HEK293 (cell line): ENCODE data around the gene SLC2A2.

Experiments
- CTCF ChIA-PET: fragments of 350-600 bp; formaldehyde crosslinking; extraction: SDS; loops from one replicate; lab custom pipeline; 2021; ENCODE audit warnings: antibody characterized with exemption; lab: Yijun Ruan, JAX
- POLR2A ChIA-PET: fragments of 300-600 bp; formaldehyde crosslinking; extraction: SDS; loops from one replicate; lab custom pipeline; 2020; ENCODE audit warnings: antibody characterized with exemption, inconsistent platforms; lab: Yijun Ruan, JAX
- H3K27ac ChIP-seq: fragments of 200-500 bp; sonication (Bioruptor generic); 2 replicates; pipeline ENCODE4 v1.5.1; 2014; ENCODE audit warnings: low read depth, low read length, control low read depth, inconsistent platforms; ENCODE audit errors: extremely low read depth
- H3K36me3 ChIP-seq, 2 experiments: fragments of 200-500 bp in 1 of 2; sonication (Bioruptor generic) in 1 of 2; 1 replicate in 1 of 2; 2 replicates in 1 of 2; pipeline ENCODE4 v1.5.1; 2014 to 2017; ENCODE audit warnings: inconsistent platforms in 2 of 2, low read length in 2 of 2; ENCODE audit not compliant: control insufficient read depth in 2 of 2, insufficient read depth in 1 of 2
- H3K4me1 ChIP-seq: fragments of 200-500 bp; sonication (Bioruptor generic); 2 replicates; pipeline ENCODE4 v1.5.1; 2014; ENCODE audit warnings: mild to moderate bottlenecking, low read length, inconsistent platforms; ENCODE audit not compliant: control insufficient read depth, insufficient read depth
- H3K4me3 ChIP-seq: 2 replicates; pipeline ENCODE4 v1.5.1; 2011; ENCODE audit warnings: low read depth, mild to moderate bottlenecking, control low read depth, low read length, moderate library complexity
- H3K9me3 ChIP-seq: fragments of 200-500 bp; sonication (Bioruptor generic); 2 replicates; pipeline ENCODE4 v1.5.1; 2014; ENCODE audit warnings: low read depth, low read length, inconsistent platforms; ENCODE audit not compliant: control insufficient read depth, insufficient read depth
- GLI4 ChIP-seq: fragments of 450-650 bp; formaldehyde crosslinking; IDR thresholded peaks from 2 replicates; pipeline ENCODE4 v1.5.1; 2016; ENCODE audit warnings: missing biosample characterization, missing genetic modification characterization
- KLF17 ChIP-seq: fragments of 450-650 bp; formaldehyde crosslinking; IDR thresholded peaks from 2 replicates; pipeline ENCODE4 v1.5.1; 2016; ENCODE audit warnings: missing biosample characterization, missing genetic modification characterization
- KLF8 ChIP-seq: fragments of 450-650 bp; formaldehyde crosslinking; IDR thresholded peaks from 2 replicates; pipeline ENCODE4 v1.5.1; 2016; ENCODE audit warnings: missing biosample characterization, missing genetic modification characterization
- PBX3 ChIP-seq: sonication (generic); formaldehyde crosslinking; IDR thresholded peaks from 2 replicates; pipeline ENCODE4 v1.8.1; 2022; ENCODE audit warnings: mild to moderate bottlenecking, moderate library complexity, missing genetic modification reagents
- REPIN1 ChIP-seq: fragments of 450-650 bp; formaldehyde crosslinking; IDR thresholded peaks from 2 replicates; pipeline ENCODE4 v1.5.1; 2017; ENCODE audit warnings: missing biosample characterization, missing genetic modification characterization, low read depth
- TSHZ1 ChIP-seq: fragments of 450-650 bp; formaldehyde crosslinking; IDR thresholded peaks from 2 replicates; pipeline ENCODE4 v1.5.1; 2016; ENCODE audit warnings: missing biosample characterization, missing genetic modification characterization, borderline replicate concordance
- ZIC2 ChIP-seq: fragments of 450-650 bp; formaldehyde crosslinking; IDR thresholded peaks from 2 replicates; pipeline ENCODE4 v1.5.1; 2016; ENCODE audit warnings: missing biosample characterization, missing genetic modification characterization
- ZNF23 ChIP-seq: fragments of 450-650 bp; formaldehyde crosslinking; IDR thresholded peaks from 2 replicates; pipeline ENCODE4 v1.5.1; 2016; ENCODE audit warnings: missing biosample characterization, missing genetic modification characterization, borderline replicate concordance
- ZNF24 ChIP-seq: fragments of 450-650 bp; formaldehyde crosslinking; IDR thresholded peaks from 2 replicates; pipeline ENCODE4 v1.5.1; 2016; ENCODE audit warnings: missing biosample characterization, missing genetic modification characterization
- ZNF423 ChIP-seq: fragments of 450-650 bp; formaldehyde crosslinking; IDR thresholded peaks from 2 replicates; pipeline ENCODE4 v1.5.1; 2016; ENCODE audit warnings: missing biosample characterization, missing genetic modification characterization
- ZNF433 ChIP-seq: fragments of 450-650 bp; formaldehyde crosslinking; IDR thresholded peaks from 2 replicates; pipeline ENCODE4 v1.5.1; 2016; ENCODE audit warnings: missing biosample characterization, missing genetic modification characterization, low read depth
- ZNF488 ChIP-seq: fragments of 450-650 bp; formaldehyde crosslinking; IDR thresholded peaks from 2 replicates; pipeline ENCODE4 v1.5.1; 2016; ENCODE audit warnings: missing biosample characterization, missing genetic modification characterization
- ZNF529 ChIP-seq: fragments of 450-650 bp; formaldehyde crosslinking; IDR thresholded peaks from 2 replicates; pipeline ENCODE4 v1.5.1; 2017; ENCODE audit warnings: missing genetic modification characterization, missing biosample characterization; ENCODE audit not compliant: insufficient replicate concordance
- ZNF580 ChIP-seq: fragments of 450-650 bp; formaldehyde crosslinking; IDR thresholded peaks from 2 replicates; pipeline ENCODE4 v1.5.1; 2016; ENCODE audit warnings: missing biosample characterization, missing genetic modification characterization
- ZNF596 ChIP-seq: fragments of 450-650 bp; IDR thresholded peaks from 2 replicates; pipeline ENCODE4 v1.5.0; 2018; ENCODE audit warnings: missing biosample characterization, mild to moderate bottlenecking, missing genetic modification characterization, moderate library complexity
- ZNF639 ChIP-seq: fragments of 450-650 bp; formaldehyde crosslinking; IDR thresholded peaks from 2 replicates; pipeline ENCODE4 v1.5.1; 2016; ENCODE audit warnings: missing biosample characterization, missing genetic modification characterization
- ZNF76 ChIP-seq: fragments of 450-650 bp; formaldehyde crosslinking; IDR thresholded peaks from 2 replicates; pipeline ENCODE4; 2016; ENCODE audit warnings: low read depth, missing biosample characterization, missing genetic modification characterization, borderline replicate concordance
- ZNF768 ChIP-seq: fragments of 450-650 bp; formaldehyde crosslinking; IDR thresholded peaks from 2 replicates; pipeline ENCODE4 v1.5.1; 2018; ENCODE audit warnings: missing biosample characterization, mild to moderate bottlenecking, missing genetic modification characterization
- ZNF843 ChIP-seq: fragments of 450-650 bp; formaldehyde crosslinking; IDR thresholded peaks from 2 replicates; pipeline ENCODE4 v1.5.1; 2016; ENCODE audit warnings: missing biosample characterization, missing genetic modification characterization

The SLC2A2 gene

GRCh38 chr3:171066206-171066605, 39.7 kb upstream of the SLC2A2 start:
- H3K4me1 ChIP-seq: no peaks in the 10 kb centered on the region
- H3K27ac ChIP-seq: no peak overlapping the region
- POLR2A ChIA-PET: interaction anchor here (0.7 kb wide), 2 partner anchors 16 to 1034 kb away, joined by 3 to 6 read pairs; no protein-coding TSS in a partner anchor
- CTCF ChIA-PET: interaction anchor here (0.6 kb wide), 1 partner anchor 112 kb away, joined by 3 read pairs; no protein-coding TSS in a partner anchor
- no peaks in the 10 kb centered on the region for H3K9me3 ChIP-seq
- TF ChIP-seq ZNF639 (tag by site-specific recombination) (no peak), ZNF433 (no peak), ZNF580 (tag by site-specific recombination) (no peak), TSHZ1 (no peak), ZIC2 (tag by site-specific recombination) (no peak), ZNF24 (tag by site-specific recombination) (no peak), ZNF488 (tag by site-specific recombination) (no peak), KLF17 (tag by site-specific recombination) (no peak), ZNF23 (tag by site-specific recombination) (no peak), GLI4 (no peak), ZNF76 (tag by site-specific recombination) (no peak), ZNF768 (tag by site-specific recombination) (no peak), ZNF423 (tag by site-specific recombination) (no peak), REPIN1 (tag by site-specific recombination) (no peak), ZNF529 (tag by site-specific recombination) (no peak), ZNF596 (tag by site-specific recombination) (no peak), PBX3 (CRISPR knock-in tag) (no peak), KLF8 (tag by site-specific recombination) (no peak), ZNF843 (no peak)
- no peak overlapping the region for H3K4me3 ChIP-seq
- H3K36me3 ChIP-seq: peaks cover 0 to 22% of the 10 kb centered on the region in 2 experiments; a peak in 1 of 3 replicates
